HG03064 (cell line): ENCODE data around the gene PGAP6.
"Not testable (repeated sequence)": the region's sequence is repeated elsewhere in the genome, so short reads cannot be mapped to it uniquely, and the experiment has no call there.

Experiments
- ATAC-seq: cut with Tn5 transposase; IDR thresholded peaks from one replicate; pipeline ENCODE4 v1.9.1; 2021; ENCODE audit warnings: low read depth; ENCODE audit not compliant: unreplicated experiment

The PGAP6 gene

GRCh38 chr16:334861-335632 lies 46.7 kb downstream of the PGAP6 start:
- not testable (repeated sequence) for ATAC-seq

- not testable (repeated sequence) for ATAC-seq
These were observed 47.5 kb downstream of the PGAP6 start for GRCh38 chr16:334164-334832.

- no peak for ATAC-seq
These were observed 48.2 kb downstream of the PGAP6 start for GRCh38 chr16:333406-334094.

GRCh38 chr16:331181-331814 lies 50.5 kb downstream of the PGAP6 start:
- not testable (repeated sequence) for ATAC-seq

- no peak for ATAC-seq
These were observed 51.0 kb downstream of the PGAP6 start for GRCh38 chr16:330741-331140.

- ATAC-seq: no peak
These were observed 56.2 kb downstream of the PGAP6 start for GRCh38 chr16:325375-326145.

GRCh38 chr16:324451-325334 lies 57.1 kb downstream of the PGAP6 start:
- no peak for ATAC-seq

GRCh38 chr16:324201-324450 lies 57.7 kb downstream of the PGAP6 start:
- ATAC-seq: no peak

- ATAC-seq: no peak
These were observed 59.2 kb downstream of the PGAP6 start for GRCh38 chr16:322476-323143.

GRCh38 chr16:321532-321931 lies 60.2 kb downstream of the PGAP6 start:
- ATAC-seq: no peak
